CD4-positive, alpha-beta T cell treated with Interleukin-17A for 4 hours (primary cell): ENCODE measurements around the gene C18orf32.
"Not testable (repeated sequence)": the region's sequence is repeated elsewhere in the genome, so short reads cannot be mapped to it uniquely, and the experiment has no call there.

Experiments
- DNase-seq: peaks from one replicate; pipeline ENCODE4 v3.0.0-alpha.2; 2020; ENCODE audit warnings: mixed read lengths

The C18orf32 gene

DNA sequence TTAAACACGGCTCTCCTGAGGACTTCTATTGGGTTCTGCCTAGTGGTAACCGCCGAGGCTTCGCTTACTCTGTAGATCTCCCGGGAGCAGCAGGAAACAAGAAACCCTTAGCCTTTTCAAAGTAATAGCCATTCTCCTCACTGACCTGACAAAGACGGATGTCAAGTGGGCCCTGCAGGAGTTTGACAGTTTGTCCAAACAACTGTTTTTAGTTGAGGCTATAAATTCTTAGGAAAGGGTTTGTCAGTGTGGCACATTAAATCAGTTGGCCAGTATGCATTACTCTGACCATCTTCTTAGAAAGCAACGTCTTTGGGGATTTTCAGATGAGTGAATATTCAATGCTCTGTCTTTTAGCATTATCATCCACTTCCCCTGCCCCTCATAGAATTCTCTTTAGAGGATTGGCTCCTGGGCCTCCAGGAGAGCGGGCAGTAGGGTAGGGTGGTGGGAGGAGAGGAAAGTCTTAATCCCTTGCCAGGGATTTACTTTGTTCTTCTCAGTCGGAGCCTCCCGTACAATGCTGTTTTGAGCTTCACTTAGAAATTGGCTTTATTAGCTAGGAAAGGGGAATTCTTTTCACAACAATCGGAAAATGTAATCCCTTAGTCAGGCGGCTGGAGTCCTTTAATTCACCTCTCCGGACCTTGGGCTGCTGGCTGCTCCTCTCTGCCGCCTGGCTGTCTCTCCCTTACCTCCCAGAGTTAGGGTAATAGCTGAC is 13.3 kb upstream of the C18orf32 start:
- DNase-seq: no peak

DNA sequence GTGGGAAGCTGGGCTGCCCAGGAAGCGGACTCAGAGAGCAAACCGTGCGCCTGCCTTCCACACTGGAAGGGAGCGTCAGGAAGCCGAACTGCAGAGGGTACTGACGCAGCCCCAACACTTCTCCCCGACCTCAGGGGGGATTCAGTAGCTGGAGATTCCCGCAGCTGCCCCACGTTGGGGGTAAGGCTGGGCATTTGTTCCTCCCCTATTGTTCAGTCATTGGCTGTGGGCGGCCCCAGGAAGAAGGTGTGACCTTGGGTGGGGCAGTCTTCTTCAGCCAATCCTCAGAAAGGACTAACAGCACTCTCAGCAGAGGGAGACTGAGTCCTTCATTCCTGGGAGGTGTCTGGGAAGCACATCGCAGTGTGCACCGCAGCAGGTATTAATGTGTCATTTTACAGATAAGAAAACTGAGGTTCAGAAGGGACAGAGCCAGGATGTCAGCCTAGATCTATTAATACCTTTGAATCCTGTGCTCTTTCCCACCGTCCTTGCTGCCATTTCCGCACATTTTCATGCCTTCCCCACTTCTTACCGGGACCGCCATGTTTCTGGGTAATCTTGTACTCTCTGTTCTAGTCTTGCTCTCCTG is 12.1 kb upstream of the C18orf32 start:
- DNase-seq: no peak

DNA sequence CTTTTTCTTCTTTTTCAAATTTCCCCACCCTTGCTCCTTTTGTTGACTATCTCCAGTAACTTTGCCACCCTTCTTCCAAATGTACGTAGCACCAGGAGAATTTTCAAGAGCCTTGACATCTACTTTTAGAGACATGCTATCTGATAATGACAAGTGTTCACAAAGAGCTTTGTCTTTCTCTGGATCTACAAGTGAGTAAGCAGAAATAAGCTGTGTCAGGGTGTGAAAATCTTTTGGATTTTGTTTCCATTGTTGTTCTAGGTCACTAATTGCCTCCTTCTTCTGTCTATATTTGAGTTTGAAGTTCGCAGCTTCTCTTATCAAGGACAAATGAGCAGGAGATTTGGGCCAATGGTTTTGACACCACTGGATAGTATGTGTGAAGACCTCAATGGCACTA is 8.4 kb upstream of the C18orf32 start:
- DNase-seq: no peak

DNA sequence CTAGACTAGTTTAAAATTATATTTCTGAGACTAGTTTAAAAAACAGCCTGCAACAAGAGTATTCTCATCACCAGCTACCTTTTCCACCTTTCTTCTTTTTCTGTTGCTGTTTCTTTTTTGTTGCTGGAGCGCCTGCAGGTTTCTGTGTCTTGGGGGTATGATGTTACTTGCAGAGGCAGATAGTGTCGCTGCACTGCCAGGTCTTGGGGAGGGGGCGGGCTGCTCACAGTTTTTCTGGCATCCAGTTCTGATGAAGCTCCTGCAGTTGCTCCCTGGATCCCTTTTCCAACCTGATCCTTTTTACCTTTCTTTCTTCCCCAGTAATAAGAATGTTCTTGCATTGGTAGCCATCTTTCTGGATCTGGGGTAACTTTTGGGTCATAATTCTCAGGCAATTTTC is 8.0 kb upstream of the C18orf32 start:
- no peak for DNase-seq

DNA sequence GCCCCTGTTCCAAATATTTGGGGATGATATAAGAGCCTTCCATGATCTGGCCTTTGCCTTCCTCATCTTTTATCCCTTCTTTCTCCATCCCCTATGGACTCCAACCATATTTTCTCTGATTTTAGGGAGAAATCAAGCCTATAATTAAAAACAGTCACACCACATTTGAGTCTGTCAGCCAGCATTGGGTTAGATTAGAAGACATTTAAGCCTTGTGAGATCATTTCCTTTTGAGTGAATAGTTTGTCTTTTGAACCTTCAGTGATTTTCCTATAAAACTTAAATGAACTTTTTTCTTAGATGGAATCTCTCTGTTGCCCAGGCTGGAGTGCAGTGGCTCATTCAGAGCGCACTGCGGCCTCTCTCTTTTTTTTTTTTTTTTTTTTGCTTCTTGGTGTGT is 7.6 kb upstream of the C18orf32 start:
- DNase-seq: no peak

DNA sequence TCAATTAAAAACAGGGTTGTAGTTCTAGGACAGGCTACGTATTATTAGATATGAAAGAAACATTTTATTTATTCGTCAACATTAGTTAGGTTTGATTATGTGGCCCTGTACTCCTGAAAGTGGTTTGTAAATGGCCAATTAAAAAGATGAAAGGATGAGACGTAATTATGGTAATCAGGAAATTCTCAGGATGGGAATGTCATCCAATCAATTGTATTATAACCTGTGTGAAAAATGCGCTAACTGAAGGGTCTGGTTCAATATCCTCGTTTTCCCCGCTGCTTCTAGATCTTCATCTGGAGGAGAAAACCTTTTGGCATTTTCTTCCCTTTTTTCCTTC is 5.6 kb upstream of the C18orf32 start:
- DNase-seq: no peak

DNA sequence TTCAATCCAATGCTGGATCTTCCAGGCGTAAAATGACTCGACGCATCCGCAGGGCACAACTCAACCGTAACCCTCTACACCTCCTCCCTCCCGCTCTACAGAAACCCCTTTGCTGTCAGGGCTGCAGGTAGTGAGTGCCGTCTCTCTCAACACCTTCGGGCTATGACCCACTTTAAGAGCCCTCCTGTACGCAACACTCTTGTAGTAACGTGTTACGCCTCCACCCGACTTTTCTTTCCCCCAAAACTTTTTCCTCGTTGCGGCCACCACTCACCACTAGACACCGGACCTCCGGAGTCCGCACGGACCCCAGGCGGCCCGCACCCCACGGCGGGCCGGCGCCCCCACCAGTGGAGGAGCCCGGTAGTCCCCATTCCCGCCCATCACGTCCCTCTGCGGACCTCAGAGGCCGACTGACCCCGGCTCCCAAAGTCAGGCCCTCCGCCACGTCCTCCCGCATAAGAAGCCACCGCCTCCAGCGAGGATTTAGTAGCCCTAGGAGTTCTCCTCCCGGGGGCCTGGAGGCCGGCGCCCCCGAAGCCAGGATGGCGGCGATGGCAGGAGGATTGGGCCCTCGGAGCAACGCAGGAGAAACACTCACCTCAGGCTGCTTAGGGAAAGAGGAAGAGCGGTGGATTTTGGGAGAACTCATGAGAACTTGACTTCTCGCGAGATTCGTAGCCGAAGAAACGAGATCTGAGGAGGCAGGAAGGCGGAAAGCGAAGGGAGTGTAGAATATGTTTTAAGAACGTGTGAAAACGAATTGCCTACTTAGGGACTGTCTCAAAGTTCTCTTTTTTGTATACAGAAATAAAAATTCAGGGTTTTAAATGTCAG is 5.0 kb upstream of the C18orf32 start, which contains the start of gene RPL17:
TSS of gene RPL17 (minus strand) at position 609 of the 837 bp plus-strand sequence.
- DNase-seq: peak; percentile 86

DNA sequence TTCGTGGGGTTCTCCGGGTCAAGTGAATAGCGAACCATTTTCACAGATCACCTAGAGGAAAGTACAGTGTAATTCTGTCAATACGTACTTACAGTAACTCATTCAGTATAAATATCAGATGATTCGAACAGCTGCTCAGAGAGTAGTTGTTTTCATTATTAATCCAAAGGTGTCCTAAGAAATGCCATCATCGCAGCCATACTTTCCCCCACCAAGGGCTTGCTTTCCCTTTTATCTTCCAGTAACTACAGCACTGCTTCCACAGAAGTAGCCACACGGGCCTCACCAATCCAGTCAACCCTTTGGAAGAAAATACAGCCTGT is 4.5 kb upstream of the C18orf32 start:
- no peak for DNase-seq

DNA sequence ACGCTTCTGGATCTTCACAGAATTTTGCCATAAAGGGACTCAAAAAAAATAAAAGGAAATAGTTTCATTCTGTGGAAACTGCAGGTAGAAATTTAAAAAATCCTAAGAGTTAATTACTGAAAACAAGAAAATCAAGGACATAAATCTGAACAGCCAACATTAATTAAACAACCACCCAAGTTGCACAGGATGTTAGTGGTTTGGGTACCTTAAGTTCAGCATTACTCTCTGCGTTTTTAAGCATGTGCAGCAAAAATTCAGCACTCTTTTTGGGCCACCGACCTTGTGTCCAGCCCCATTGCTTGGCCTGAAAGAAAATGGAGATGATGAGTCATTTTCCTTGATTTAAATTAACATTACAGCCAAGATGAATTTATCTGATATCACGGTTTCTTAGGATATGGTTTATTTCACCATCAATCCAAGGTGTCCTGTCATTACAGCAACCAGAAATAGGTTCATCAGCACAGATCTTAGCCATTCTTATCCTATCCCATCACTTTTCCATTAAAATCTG is 3.3 kb upstream of the C18orf32 start:
- no peak for DNase-seq

DNA sequence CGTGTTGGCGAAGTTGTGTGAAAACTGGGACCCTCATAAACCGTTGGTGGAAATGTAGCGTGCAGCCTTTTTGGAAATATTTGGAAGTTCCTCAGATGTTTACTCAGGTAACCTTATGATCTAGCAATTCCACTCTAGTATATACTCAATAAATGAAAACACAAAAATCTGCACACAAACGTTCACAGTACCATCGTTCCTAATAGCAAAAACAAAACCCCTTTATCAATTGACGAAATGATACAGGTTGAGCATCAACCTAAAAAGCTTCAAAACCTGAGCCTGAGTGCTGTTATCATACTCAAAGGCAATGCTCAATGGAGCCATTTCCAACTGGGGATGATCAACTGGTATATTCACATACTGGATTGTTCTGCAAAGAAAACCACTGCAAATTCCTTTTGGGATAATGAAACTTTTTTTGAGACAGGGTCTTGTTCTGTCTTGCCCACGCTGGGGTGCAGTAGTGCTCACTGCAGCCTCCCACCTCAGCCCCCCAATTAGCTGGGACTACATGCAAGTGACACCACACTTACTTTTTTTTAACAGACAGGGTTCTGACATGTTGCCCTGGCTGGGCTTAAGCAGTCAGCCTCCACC is 777 bp upstream of the C18orf32 start:
- DNase-seq: no peak

DNA sequence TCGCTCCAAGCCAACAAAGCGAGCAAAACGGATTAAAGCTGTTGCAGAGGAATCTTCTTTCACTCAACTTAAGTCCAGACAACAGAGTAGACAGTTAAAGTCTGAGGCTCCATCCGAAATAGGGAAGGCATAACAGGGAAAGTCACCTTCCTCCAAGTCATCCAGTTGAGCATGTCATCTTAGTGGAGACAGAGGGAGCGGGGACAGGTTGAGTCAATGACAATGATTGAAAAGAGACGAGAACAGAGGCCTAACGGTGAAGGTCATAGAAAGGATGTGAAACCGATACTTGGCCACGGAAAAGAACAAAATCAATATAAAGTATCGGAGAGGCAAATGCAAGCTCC is 455 bp downstream of the C18orf32 start:
- DNase-seq: no peak

DNA sequence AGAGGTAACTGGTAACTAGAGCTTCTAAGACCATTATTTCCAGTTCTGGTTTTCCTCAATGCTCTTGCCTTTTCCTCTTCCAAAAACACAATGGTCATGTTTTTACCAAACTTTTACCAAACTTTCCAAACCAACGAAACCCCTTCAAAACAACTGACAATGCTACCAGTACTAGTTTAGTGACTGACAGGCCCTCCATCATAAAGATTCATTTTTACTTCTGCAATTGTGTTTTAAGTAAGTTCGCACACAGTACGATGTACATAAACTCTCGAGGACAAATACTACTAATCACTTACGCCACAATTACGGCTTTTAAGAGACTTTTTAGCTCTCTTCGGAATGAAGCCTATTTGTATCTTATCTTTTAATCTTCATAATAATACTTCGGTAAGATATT is 900 bp downstream of the C18orf32 start:
- no peak for DNase-seq

DNA sequence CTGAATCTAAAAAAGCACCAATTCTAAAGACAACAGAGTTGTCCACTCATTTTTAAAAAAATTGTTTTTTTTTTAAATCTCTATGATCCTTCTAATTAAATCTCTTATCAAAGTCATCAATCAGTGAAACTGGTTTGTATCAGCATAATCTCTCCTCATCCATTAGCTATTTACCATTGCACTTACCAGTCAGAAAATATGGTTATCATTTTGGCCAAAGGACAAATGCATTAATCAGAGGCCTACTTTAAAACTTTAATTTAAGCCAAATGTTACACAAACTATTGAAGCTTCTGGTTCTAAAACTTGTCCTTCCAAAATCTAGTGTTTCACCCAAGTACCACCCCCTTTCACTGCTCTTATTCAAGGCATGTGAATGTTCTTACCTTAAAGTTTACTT is 3.8 kb downstream of the C18orf32 start:
- DNase-seq: no peak

DNA sequence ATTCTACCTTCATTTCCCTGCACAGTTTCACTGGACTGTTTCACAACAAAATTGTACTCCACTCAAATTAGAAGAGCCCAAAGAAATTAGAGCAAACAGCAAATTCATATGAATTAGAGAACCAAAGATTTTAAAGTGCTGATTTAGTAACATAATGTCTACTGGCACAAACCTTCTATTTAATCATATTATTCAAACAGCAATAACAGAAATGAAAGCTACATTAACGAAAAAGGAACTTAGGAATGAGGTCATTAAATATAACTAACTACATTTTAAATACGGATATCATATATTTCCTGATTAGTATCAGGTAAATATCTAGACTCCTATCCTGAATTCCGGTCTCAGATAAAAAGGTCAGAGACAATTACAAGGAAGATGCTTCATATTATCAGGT is 5.1 kb downstream of the C18orf32 start:
- DNase-seq: no peak

DNA sequence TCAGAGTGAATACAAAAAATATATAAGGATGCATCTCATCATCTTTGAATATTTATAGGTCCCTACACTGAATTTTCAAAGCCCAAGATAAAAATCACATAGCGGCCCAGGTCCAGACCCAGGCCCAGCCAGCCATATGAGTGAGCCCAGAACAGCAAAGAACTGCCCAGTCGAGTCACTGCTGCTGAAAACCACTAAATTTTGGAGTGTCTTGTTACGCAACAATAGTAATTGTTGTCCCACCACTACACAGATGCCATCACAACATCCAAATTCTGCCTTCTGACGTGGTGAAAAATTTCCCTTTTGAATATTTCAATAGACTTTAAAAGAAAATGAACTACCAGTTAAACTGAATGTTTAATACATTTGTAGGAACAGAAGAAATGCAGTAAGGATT is 5.7 kb downstream of the C18orf32 start:
- DNase-seq: no peak

DNA sequence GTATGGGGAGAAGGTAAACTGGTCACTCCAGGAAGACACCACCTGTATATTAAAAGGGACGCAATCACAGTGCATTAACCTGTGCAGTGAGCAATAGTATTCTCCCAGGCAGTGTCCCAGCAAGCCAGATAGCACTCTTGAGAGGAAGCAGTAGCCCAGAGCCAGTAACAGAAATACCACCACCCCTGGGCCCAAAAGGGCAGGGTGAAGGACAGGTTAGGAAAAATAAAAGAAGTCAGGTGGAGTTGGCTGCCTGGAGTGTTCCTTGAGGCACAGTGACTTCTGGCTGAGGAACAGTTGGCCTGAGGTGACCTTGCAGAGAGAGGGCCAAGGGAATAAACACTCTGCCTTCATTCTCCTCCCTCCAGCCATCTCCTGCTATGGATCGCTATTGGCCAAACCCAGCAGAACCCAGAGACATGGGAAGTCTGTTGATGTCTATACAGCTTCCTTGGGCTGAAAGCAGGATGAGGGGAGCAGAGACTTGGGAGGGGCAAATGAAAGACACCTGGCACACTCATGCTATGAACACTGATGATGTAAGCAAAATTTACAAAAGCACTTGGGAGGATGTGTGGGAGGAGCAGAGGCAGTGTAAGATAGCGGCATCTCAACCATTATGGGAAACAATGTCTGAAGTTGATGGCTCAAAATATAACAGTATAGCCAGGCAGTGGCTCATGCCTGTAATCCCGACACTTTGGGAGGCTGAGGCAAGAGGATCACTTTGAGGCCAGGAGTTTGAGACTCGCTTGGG is 7.5 kb downstream of the C18orf32 start:
- no peak for DNase-seq

DNA sequence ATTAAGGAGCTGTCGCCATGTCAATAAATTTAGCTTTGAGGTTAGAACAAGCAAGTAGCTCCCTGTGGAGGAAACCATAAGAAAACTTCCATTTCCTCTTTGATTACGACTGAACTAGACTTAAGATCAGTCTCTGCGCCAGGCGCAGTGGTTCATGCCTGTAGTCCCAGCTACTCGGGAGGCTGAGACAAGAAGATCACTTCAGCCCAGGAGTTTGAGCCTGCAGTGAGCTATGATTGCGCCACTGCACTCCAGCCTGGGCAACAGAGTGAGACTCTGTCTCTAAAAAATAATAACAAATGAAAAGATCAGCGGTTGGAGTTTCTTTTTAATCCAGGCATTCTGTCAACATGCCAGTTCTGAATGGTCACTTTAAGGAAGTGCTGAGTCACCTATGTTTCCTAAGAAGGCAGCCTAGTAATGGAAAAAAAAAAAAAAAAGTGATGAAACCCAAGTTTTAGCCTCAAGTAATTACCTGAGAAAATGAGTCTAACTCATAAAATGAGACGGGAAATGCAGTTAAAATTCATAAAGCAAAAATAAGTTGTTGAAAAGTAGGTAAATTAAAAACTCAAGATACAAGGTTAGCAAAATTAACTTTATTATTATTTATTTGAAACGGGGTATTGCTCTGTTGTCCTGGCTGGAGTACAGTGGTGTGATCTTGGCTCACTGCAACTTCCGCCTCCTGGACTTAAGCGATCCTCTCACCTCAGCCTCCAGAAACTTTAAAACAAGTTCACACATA is 10.2 kb downstream of the C18orf32 start:
- DNase-seq: no peak

DNA sequence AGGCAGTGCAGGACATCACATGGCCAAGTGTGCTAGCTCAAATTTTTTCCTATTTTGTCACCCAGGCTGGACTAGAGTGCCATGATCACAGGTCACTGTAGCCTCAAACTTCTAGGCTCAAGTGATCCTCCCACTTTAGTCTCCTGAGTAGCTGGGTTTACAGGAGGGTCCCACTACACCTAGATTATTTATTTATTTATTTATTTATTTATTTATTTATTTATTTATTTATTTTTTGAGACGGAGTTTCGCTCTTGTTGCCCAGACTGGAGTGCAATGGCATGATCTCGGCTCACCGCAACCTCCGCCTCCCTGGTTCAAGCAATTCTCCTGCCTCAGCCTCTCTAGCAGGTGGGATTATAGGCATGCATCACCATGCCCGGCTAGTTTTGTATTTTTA is 12.1 kb downstream of the C18orf32 start:
- DNase-seq: not testable (repeated sequence)

DNA sequence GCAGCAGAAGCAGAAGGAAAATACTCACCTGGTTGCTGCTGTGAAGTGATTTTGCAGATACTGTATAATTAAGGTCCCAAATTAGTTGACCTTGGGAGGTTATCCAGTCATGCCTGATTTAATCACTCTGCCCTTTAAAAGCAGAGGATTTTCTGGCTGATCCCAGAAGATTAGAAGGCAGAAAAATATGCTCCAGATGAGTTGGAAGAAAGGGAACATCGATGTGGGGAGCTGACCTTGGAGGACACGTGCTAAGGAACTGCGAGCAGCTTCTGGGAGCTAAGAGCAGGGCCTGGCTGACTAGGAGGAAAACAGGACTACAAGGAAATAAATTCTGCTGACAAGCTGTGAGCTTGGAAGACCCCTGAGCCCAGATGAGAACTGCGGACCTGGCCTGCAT is 13.3 kb downstream of the C18orf32 start:
- no peak for DNase-seq

DNA sequence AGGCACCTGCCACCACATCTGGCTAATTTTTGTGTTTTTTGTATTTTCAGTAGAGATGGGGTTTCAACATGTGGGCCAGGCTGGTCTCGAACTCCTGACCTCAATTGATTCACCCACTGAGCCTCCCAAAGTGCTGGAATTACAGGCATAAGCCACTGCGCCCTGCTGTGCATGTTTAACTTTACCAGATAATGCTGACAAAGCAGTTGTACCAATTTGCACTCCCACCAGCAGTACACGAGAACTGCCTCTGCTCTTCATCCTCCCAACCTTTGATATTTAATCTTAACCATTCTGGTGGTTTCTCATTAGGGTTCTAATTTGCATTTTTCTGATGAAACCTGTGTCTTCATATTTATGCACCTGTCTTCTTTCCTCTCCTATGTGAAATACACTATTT is 14.6 kb downstream of the C18orf32 start:
- no peak for DNase-seq

DNA sequence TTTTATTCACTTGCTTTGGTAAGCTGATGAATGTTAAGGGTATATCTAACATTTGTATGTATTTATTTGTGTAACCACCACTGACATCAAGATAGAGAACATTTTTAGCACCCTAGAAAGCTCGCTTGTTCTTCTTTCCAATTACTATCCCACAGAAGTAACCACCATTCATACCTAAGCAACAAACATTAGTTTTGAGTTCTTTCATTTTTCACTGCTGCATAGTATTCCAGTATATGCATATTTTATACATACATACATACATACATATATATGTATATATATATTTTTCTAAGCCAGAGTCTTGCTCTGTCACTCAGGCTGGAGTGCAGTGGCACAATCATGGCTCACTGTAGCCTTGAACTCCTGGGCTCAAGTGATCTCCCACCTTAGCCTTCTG is 15.5 kb downstream of the C18orf32 start:
- no peak for DNase-seq

DNA sequence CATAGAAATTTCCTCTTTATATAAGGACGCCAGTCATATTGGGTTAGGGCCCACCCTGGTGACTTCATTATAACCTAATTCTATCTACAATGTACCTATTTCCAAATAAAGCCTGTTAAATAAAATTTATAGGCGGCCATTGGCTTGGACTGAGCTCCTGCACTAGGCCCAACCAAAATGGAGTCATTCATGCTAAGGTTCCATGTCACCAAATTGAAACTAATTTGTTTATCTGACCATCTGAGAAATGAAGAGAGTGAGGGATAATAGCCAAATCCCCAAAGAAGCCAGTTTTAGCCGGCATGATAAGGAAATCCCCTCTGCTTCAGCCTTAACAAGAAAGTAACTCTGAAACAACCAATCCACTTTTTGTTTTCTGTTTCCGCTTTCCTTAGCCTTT is 19.4 kb downstream of the C18orf32 start:
- DNase-seq: no peak
